Neutrophil (primary cell): Measurements from ENCODE around the gene ICOSLG.

Source experiments
- H3K27ac ChIP-seq: fragments of 200-600 bp; sonication (generic); 2 replicates; pipeline ENCODE4 v1.5.1; 2016; ENCODE audit warnings: mild to moderate bottlenecking, moderate library complexity
- H3K27me3 ChIP-seq: fragments of 200-600 bp; sonication (generic); 2 replicates; pipeline ENCODE4 v1.6.0; 2016; ENCODE audit warnings: mild to moderate bottlenecking
- H3K36me3 ChIP-seq: fragments of 200-600 bp; sonication (generic); 2 replicates; pipeline ENCODE4 v1.5.1; 2017
- H3K4me1 ChIP-seq, 2 experiments: fragments of 200-600 bp in 1 of 2; sonication (generic) in 1 of 2; 1 replicate in 1 of 2; 2 replicates in 1 of 2; pipeline versions ENCODE4 v1.5.1 to v1.6.1; 2013 to 2016; ENCODE audit warnings: low read depth in 1 of 2, low read length in 1 of 2, mild to moderate bottlenecking in 1 of 2, moderate library complexity in 1 of 2; ENCODE audit not compliant: control insufficient read depth in 1 of 2, insufficient read depth in 1 of 2
- H3K4me3 ChIP-seq, 2 experiments: fragments of 200-600 bp in 1 of 2; sonication (generic) in 1 of 2; 1 replicate in 1 of 2; 2 replicates in 1 of 2; pipeline ENCODE4 v1.5.1; 2013 to 2016; ENCODE audit warnings: low read depth in 1 of 2, low read length in 1 of 2, mild to moderate bottlenecking in 1 of 2, moderate library complexity in 1 of 2
- H3K9me3 ChIP-seq: fragments of 200-600 bp; sonication (generic); 2 replicates; pipeline ENCODE4 v1.5.1; 2016
- TF ChIP-seq, protein P1 (sequence below): fragments of 200-600 bp; sonication (generic); IDR thresholded peaks from 2 replicates; pipeline ENCODE4 v1.5.1; 2016; ENCODE audit warnings: antibody characterized with exemption

ICOSLG gene

GRCh38 chr21:44269090-44269489 lies 28.3 kb upstream of the ICOSLG start:
- H3K27ac ChIP-seq = no peak overlapping the region
- TF ChIP-seq, protein P1, sequence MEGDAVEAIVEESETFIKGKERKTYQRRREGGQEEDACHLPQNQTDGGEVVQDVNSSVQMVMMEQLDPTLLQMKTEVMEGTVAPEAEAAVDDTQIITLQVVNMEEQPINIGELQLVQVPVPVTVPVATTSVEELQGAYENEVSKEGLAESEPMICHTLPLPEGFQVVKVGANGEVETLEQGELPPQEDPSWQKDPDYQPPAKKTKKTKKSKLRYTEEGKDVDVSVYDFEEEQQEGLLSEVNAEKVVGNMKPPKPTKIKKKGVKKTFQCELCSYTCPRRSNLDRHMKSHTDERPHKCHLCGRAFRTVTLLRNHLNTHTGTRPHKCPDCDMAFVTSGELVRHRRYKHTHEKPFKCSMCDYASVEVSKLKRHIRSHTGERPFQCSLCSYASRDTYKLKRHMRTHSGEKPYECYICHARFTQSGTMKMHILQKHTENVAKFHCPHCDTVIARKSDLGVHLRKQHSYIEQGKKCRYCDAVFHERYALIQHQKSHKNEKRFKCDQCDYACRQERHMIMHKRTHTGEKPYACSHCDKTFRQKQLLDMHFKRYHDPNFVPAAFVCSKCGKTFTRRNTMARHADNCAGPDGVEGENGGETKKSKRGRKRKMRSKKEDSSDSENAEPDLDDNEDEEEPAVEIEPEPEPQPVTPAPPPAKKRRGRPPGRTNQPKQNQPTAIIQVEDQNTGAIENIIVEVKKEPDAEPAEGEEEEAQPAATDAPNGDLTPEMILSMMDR = no peak
- no peaks in the 10 kb centered on the region for H3K4me1 ChIP-seq
- H3K27me3 ChIP-seq = no peaks in the 10 kb centered on the region
- no peaks in the 10 kb centered on the region for H3K9me3 ChIP-seq
- no peaks in the 10 kb centered on the region for H3K36me3 ChIP-seq
- H3K4me3 ChIP-seq = no peak overlapping the region

DNA sequence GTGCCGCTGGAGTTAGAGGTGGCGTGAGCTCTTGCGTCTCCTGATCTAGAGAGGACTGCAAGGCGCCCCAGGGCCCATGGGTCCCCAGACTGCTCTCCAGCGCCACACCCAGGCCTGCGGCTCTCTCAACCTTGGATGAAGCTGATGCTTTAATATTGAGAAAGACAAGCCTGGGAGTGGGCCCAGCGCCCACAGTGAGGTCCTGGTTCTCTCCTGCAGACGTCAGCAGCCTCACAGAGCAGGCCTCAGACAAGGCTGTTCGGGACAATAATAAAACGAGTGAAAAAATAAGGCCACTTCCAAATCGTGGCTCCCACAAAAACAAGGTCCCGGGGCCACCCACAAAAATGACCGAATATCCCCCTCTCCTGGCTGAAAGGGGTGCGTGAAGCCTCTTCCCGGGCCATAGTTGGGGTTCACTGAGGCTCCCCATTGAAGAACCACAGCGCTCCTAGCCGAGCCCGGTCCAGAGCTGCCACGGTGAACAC lies 27.0 kb upstream of the ICOSLG start:
- H3K4me1 ChIP-seq = no peaks in the 10 kb centered on the region
- H3K4me3 ChIP-seq = no peak overlapping the region
- H3K27me3 ChIP-seq = no peaks in the 10 kb centered on the region
- H3K27ac ChIP-seq = no peak overlapping the region
- TF ChIP-seq, protein P1 = peak; percentile 15
- no peaks in the 10 kb centered on the region for H3K36me3 ChIP-seq
- H3K9me3 ChIP-seq = no peaks in the 10 kb centered on the region

- no peaks in the 10 kb centered on the region for H3K36me3 ChIP-seq
- H3K4me3 ChIP-seq = no peak overlapping the region
- no peak overlapping the region for H3K27ac ChIP-seq
- H3K9me3 ChIP-seq = no peaks in the 10 kb centered on the region
- H3K4me1 ChIP-seq = no peaks in the 10 kb centered on the region
- TF ChIP-seq, protein P1 = no peak
- H3K27me3 ChIP-seq = no peaks in the 10 kb centered on the region
Observed at GRCh38 chr21:44265734-44266270, 25.1 kb upstream of the ICOSLG start.

- TF ChIP-seq, protein P1 = no peak
- H3K36me3 ChIP-seq = no peaks in the 10 kb centered on the region
- H3K27me3 ChIP-seq = no peaks in the 10 kb centered on the region
- no peaks in the 10 kb centered on the region for H3K4me1 ChIP-seq
- H3K27ac ChIP-seq = no peak overlapping the region
- H3K9me3 ChIP-seq = no peaks in the 10 kb centered on the region
- H3K4me3 ChIP-seq = no peak overlapping the region
Observed at GRCh38 chr21:44263768-44264167, 23.0 kb upstream of the ICOSLG start.

DNA sequence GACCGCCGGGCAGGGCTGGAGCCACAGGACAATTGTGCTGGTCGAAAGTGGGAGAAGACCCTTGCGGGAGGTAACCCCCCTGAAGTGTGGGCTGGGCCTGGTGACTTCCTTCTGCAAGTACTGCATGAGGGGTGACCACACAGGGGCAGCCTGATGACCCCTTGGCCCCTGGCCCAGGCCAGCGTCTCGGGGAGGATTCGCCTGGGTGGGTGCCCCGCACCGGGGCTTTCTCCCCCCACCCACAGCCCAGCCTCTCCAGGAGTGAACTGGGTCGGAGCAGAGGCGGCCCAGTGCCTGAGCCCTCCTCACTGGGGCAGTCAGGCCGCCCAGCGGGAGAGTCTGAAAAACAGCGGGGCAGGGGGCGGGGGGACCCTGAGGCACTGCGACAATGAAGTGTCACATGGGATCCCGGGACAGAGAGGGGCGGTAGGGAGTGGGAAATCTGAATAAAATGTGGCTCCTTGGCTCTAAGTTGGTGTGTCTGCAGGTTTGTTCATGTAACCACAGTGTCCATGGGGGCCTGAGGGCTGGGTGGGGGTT lies 22.5 kb upstream of the ICOSLG start:
- H3K9me3 ChIP-seq = no peaks in the 10 kb centered on the region
- TF ChIP-seq, protein P1 = no peak
- no peaks in the 10 kb centered on the region for H3K36me3 ChIP-seq
- no peaks in the 10 kb centered on the region for H3K4me1 ChIP-seq
- H3K27me3 ChIP-seq = no peaks in the 10 kb centered on the region
- no peak overlapping the region for H3K4me3 ChIP-seq
- H3K27ac ChIP-seq = no peak overlapping the region
